Measurements from ENCODE around the gene GLB1L. TPM values are rescaled to one million over a fixed set of nuclear protein-coding genes. Genes with fewer than 3 reads are reported as not detected.
A peak's percentile ranks its signal among the peaks of the same experiment; 100 is the strongest.

Gene GLB1L
- total and polyA plus RNA-seq, 8 donors, result 0.58 to 31.4 (median 3.1) TPM; not detected in 1

GRCh38 chr2:219209236-219210195 is 35.7 kb downstream of the GLB1L start:
- H3K27me3 ChIP-seq, result no peaks in the 10 kb centered on the region
- H3K9me3 ChIP-seq, result no peaks in the 10 kb centered on the region
- peak overlapping the region in 4 of 5 donors; percentile 13 to 42 (median 38) for H3K27ac ChIP-seq
- no peak for DNase-seq
- intact Hi-C loops (cut with DNase I; ENCODE audit: low total_unique reads), result no loop called here
- peaks cover 48 to 64% (median 63%) of the 10 kb centered on the region in 4 donors for H3K36me3 ChIP-seq
- 74 to 80% (median 78%) methylated on average over 18 of the region's 18 CpGs for WGBS, 5 donors
- no peak overlapping the region for H3K4me3 ChIP-seq
- H3K4me1 ChIP-seq, result peaks cover 15 to 34% (median 25%) of the 10 kb centered on the region in 4 donors
- TF ChIP-seq POLR2AphosphoS5 (IDR thresholded peaks at IDR 0.05), result no peak
- no peak for TF ChIP-seq CTCF (IDR thresholded peaks at IDR 0.05)
- TF ChIP-seq EP300 (IDR thresholded peaks at IDR 0.05), result no peak
- no peak for TF ChIP-seq POLR2A (IDR thresholded peaks at IDR 0.05)

- Histone ChIP-seq H3K4me1 (peaks cover 15 to 34% (median 25%) of the 10 kb centered on the region in 4 donors), H3K36me3 (peaks cover 36 to 50% (median 49%) of the 10 kb centered on the region in 4 donors), H3K27me3 (no peaks in the 10 kb centered on the region), H3K4me3 (peak overlapping the region in 3 of 4 donors; percentile 56 to 65 (median 63)), H3K9me3 (no peaks in the 10 kb centered on the region), H3K27ac (peak overlapping the region; percentile 96 to 98 (median 97))
- 58 to 62% (median 61%) methylated on average over 17 of the region's 17 CpGs for WGBS, 5 donors
- TF ChIP-seq POLR2A (IDR thresholded peaks at IDR 0.05) (no peak), CTCF (IDR thresholded peaks at IDR 0.05) (no peak), POLR2AphosphoS5 (IDR thresholded peaks at IDR 0.05) (no peak)
- DNase-seq, result peak in 1 of 2 donors; percentile 46
- intact Hi-C loops (cut with DNase I; ENCODE audit: low total_unique reads), result no loop called here
Measured at GRCh38 chr2:219207884-219208740, 37.1 kb downstream of the GLB1L start.

- Histone ChIP-seq H3K4me1 (peaks cover 15 to 34% (median 25%) of the 10 kb centered on the region in 4 donors), H3K4me3 (peak overlapping the region; percentile 56 to 83 (median 64)), H3K36me3 (peaks cover 28 to 42% (median 41%) of the 10 kb centered on the region in 4 donors), H3K27ac (peak overlapping the region; percentile 96 to 98 (median 97)), H3K27me3 (no peaks in the 10 kb centered on the region), H3K9me3 (no peaks in the 10 kb centered on the region)
- no peak for DNase-seq
- intact Hi-C loops (cut with DNase I; ENCODE audit: low total_unique reads), result no loop called here
- WGBS, 5 donors, result 7 to 14% (median 11%) methylated on average over 19 to 22 of the region's 22 CpGs
- TF ChIP-seq POLR2AphosphoS5 (IDR thresholded peaks at IDR 0.05) (no peak), EP300 (IDR thresholded peaks at IDR 0.05) (no peak), POLR2A (IDR thresholded peaks at IDR 0.05) (no peak), CTCF (IDR thresholded peaks at IDR 0.05) (no peak)
Measured at GRCh38 chr2:219207134-219207883, 37.9 kb downstream of the GLB1L start.
